Anterior cingulate cortex (tissue), 58 donors: ENCODE data around the gene COL18A1.
"Not testable (repeated sequence)": the region's sequence is repeated elsewhere in the genome, so short reads cannot be mapped to it uniquely, and the experiment has no call there.

ENCODE experiments used
- DNase-seq, 58 donors: peaks; one replicate each; lab custom pipeline; 2025; lab: John Stamatoyannopoulos, UW

COL18A1 gene

DNA sequence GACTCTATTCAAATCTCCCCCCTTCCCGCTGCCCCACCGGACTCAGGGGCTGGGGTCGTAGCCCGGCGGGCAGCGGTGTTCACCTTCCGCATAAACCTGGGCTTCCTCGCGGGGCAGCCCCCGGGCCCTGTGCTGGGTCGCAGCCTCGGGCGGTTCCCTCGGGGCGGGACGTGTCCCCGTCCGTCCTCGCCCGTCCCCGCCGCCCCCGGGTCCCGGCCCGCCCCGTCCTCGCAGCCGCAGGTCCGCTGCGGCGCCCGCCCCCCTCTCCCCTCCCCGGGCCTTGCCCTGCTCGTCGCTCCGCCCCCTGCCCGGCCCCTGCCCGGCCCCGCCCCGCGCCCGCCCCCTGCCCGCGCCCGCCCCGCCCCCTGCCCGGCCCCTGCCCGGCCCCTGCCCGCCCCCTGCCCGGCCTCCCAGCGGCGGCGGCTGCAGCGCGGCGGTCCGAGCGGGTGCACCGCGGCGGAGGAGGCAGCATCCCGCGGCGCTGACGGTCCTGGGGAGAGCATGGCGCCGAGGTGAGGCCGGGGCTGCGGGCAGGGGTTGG lies at the start of gene COL18A1:
COL18A1 (plus strand) TSS at position 436 of the 541 bp plus-strand sequence; CDS start at position 502, 66 bp downstream.
- peak in 3 of 58 donors; percentile 6 to 30 (median 28) for DNase-seq

DNA sequence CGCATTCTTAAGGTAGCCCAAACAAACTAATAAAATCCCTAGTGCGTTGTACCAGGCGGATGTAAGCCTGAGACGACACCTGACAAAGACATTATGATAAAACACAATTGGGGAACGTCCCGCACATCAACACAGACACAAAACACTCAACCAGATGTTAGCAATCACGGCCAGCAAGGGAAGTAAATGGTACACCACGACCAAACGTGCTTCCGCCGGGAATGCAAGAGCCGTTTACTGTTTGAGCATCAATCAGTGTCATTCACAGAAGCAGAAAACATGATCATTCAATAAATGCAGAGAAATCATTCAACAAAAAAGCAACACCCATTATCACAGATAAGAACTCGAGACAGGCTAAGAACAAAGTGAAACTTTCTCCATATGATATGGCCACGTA lies 49.4 kb upstream of the COL18A1 start:
- no peak for DNase-seq

DNA sequence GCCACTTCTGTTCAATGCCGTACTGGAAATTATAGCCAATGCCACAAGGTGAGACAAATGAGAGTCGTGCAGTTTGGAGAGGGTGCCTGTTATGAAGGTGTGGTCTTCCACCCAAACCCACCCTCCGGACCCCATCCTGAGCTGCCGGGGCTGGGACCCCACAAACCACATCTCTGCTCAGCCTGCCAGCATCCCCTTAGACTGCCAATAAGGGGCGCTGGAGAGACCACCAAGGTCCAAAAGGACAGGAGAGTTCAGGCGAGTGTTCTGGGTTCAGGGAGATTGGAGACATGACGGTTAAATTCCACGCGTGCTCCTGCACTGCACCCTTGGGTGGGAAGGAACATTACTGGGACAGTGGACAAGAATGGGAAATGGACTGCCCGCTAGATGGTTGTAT lies 48.7 kb upstream of the COL18A1 start:
- DNase-seq: no peak

DNA sequence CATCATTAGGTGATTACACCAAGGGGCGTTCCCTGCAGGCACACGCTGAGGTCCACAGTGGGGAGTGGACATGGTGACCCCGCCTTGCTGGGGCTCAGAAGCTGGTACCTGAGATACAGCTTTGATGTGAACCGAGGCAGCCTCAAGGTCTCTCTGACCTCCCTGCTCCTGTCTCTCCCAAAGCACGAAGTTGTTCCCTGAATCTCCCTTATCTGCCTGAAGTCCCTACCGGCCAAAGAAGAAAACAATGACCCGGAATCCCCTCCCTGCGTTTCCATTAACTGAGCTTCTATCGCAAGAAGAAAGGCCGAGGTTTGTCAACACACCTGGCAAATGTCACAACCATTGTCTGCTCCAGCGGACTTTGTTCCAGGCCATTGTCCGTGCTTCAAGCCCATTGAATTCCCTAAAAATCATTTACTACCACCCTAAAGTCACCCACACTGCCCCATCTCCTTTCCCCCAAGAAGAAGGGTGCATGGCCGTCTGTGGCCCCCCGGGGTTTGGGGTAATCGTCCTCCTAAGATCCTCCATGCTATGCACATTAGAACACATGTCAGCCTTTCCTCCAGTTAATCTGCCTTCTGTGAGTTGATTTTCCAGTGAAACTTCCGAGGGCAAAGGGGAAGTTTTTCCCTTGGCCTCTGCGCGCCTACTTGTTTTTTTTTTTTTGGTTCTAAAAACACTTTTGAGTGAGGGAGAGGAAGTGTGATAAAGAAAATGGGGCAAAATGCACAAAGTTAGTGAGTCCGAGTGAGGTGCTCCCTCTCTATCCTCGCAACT lies 48.1 kb upstream of the COL18A1 start:
- DNase-seq: no peak

DNA sequence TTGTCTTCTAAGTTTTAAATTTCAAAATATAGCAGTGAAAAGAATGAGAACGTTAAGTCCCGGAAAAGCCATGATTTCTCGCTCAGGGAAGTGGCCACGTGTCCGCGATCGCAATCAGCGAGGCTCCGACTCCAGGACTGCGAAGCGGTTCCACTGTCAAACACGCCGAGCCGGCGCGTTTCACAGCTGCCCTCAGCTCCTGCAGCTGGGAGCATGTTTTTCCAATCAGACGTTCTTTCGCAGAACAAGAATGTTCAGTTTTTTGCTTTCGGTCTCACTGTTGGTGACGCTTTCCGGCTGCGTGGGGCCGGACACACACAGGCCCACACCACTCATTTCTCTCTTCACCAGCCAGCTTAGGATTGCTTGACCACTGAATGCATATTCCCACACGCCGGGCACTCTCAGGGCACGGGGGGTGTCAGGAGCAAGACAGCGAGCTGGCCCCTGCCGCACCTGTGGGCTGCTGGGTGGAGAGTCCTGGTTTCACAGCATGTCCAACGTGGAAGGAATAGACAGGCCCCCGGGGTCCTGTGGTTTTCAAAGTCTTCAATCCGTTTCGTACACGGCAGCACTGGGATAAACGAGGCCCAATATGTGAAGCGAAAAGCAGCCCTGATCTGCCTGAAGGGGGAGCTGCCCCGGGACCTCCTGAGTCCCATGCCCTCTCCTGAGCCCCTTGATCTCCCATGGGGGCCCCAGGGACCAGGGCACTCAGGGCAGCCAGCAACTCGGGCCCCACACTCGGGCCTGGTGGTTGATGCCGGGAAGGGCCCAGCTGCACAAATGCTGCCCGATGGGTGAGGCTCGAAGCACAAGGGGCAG lies 47.3 kb upstream of the COL18A1 start:
- DNase-seq: no peak

DNA sequence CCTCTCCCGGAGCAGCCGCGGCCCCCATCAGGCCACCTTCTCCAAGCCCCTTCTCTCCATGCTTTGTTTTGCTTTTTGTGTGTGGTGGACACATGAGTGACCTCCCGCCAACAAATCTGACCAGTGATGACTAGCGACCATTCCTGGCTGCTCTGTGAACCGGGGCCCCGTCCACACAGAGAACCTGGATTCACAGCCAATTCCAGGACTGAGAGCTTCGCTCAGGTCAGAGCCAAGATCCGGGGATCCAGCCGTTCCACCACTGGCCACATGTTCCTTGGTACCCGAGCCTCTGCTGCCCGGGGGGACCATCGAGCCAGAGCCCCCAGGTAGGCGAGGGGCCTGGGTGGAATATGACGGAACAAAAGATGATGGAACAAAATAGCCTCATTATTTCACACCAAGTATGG lies 46.7 kb upstream of the COL18A1 start:
- DNase-seq: no peak

DNA sequence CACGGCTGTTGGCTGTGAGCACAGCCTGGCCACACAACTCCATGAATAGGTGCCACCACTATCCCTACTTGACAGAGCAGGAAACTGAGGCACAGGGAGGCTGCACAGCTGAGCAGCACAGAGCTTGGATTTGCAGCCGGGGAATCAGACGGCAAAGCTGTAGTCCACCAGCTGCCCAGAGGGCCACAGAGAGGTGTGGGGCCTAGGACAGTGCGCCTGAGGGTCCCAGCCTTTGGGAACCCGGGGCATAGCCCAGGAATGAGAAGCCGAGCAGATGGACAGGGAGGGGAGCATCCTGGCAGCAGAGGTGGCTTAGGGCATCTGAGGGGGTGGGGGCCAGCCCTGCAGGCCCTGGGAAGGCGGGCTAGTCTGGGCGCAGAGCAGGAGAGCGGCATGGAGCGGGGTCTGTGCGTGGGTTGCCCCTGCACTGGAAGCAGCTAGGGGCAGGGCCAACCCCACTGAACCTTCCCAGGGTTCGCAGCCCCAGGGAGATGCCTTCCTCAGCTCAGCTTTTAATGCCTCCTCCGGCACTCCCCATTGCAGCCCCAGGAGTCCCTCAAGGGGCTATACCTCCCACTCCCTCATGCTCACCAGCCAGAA lies 46.2 kb upstream of the COL18A1 start:
- DNase-seq: no peak

DNA sequence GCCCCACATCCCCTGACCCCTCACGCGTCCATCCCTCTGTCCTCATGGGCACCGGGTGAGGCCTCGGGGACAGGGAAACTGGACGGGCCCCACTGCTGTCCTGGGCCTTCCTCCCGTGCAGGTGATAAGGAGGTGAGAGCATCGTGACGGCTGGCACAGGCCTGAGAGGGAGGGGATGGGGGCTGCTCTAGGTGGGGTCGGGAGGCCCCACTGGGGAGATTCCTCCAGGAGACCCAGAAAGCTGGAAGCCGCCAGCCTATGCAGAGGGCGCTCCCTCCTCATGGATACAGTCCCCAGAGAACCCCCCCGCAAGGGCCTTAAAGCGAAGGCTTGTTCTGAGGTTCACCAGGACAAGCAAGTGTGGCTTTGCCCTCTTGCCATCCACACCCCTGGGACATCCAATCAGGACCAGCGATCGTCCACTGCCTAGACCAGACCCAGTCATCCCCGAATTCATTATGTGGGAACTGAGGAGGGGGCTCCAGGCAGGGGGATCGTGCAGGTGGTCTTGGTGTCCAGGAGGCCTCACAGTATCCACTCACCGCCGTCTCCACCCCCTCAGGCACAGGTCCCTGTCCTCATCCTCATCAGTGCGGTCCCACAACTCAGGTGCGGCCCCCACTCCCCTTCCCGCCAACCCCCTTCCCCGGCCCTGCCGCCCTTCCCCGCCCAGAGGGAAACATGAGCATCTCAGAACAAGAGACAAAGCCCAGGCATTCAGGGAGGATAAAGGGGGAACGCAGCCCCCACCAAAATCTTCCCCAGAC lies 45.3 kb upstream of the COL18A1 start:
- DNase-seq: peak in 6 of 58 donors; percentile 13 to 49 (median 24)

DNA sequence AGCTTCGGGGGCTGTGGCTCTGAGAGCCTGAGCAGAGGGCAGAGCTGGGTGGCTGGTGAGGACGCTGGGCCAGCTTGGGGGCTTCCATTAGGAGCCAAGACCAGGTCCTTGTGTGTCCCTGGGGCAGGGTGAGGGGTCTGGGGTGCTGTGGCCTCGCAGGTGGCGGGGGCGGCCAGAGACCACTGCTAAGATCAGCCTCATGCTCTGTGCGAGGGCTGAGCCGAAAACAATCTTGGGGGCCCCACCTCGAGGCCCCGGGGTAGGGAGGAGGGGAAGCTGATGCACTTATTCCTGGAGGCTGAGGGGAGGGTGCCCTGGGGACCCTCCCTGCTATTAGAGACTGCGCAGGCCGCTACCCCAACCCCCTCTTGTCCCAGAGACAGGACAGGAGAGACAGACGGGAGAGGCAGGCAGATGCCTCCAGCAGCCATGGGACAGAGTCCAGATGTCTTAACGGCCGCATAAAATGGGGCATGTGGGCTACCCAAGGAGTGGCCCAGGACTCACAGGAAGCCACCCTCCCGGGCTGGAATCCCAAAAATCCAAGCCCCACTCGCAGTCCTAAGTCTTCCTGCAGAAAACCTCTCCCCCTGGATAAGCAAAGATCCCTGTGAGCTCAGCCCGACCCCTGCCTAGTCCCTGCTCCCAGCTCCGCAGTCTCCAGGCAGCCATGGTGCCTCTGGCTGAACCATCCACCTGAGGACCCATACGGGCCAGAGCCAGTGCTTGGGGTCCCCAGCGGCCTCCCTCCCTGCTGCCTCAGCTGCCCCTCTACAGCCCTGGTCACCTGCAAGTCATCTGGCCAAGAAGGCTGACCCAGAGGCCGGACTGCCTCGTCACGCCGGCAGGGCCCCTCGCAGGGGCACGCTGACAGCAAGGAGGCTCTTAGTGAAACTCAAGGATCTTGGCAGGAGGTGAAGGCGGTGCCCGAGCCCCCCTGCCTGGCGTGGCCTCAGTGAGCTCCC lies 43.6 kb upstream of the COL18A1 start:
- no peak for DNase-seq

DNA sequence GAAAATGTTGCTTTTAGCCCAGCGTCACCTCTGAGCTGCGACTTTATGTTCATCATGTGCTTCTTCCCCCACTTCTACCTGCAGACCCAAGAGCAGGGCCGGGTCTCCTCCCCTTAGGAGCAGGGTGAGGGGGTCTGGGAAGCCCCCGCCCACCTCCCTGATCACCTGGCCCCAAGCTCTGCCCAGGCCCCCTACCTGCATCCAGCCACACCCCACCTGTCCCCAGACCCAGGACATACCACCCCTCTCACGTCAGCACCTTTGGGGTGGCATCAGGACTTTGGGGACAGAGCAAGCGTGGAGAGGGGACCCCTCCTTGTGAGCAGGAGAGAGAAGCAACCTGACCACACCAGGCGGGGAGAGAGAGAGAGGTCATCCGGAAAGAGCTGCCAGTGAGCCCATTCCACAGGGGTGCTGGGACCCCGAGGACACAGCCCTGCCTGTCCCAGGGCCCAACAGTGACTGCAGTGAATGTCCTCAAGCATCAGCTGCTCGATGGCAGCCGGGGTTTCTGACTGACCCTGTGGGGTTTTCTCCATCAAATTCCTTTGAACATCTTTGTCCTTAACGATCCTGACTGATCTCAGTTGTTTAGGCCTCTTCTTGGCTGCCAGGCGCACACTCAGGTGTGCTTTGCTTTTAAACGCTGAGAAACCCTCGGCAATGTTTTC lies 42.8 kb upstream of the COL18A1 start:
- no peak for DNase-seq

DNA sequence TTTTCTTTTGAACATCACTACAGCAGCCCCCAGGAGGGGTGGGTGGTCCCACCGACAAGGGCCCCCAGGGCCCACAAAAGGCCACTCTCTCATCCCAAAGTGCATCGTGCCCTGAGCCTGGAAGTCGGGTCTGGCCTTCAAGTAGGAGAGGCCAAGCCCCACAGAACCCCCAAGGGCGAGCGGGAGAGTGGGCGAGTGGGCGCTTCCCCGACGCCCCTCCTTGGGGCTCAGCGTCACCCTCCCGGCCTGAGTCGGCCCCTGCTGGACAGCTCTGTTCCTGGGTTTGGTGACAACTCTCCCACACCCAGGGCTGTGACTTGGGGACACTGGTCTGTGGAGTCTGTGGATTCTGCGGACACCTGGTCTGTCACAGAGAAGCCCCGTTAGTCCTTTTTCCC lies 42.2 kb upstream of the COL18A1 start:
- no peak for DNase-seq

DNA sequence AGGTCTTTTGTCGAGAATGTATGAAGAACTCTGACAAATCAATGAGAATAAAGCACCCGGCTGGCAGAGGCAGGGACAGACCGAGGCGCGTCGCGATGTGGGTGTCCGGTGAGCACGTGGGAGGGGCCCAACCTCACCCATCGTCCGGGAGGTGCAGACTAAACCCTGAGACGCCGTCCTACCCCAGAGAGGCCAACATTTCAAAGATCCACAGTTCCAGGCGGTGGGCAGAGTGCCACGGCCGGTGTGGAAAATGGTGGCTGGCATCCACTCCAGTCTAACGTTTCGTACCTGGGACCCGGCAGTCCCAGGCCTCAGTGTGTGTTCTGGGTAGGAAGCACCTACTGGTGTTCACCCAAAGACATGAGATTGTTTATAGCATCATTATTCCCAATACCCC lies 41.7 kb upstream of the COL18A1 start:
- DNase-seq: not testable (repeated sequence)

DNA sequence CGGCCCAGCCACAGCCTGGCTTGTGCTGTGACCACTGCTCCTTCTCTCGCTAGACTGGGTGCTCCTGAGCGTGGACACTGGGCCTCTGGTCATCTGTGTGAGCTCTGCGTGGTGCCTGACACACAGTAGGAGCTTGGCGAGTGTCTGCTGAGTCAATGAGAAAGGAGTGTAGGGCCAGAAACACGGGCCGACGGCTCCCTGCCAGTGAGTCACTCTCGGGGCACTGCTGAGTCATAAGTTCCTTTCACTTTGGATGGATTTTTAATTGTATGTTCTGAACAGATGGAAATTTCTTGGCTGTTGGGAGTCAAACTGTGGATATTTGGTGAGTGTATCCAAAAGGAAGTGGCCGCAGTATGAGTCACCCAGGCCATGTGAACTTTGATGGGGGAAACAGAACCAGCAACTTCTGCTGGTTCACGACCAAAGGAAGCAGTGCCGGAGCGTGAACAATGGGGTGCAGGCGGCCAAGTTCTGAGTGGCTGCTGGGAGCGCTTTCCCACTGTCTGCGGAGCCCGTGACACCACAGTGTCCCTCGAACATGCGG lies 41.0 kb upstream of the COL18A1 start:
- DNase-seq: peak in 40 of 58 donors; percentile 9 to 87 (median 41)

DNA sequence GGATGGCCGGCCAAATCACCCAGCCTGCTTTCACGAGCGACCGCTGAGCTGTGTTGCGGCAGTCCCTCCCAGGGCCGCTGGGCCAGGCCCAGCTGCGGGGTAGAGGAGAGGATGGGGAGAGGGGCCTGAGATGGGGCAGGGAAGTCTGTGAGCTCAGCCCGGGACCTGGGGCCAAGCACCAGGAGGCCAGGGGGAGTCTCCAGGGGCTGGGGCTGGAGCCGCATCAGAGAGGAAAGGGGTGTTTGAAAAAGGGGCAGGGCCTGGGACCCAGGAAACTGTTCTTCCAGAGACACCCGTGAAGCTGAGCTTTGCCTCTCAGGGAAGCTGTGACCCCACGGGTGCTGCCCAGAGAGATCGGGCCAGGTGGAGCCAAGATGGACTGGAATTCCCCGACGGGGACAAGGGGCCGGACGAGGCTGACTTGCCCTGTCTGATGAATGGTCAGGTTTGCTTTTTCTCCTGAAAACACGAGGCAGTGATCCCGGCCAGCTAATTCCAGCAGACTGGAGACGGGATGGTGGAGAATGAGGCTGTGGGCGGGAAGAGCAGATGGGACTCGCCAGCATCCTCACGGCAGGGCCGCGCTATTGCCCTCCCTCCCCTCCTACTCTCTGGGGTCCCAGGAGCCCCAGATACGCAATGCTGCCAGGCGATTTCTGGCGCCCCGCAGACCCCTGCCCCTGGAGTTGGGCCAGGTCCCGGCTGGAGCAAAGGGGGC lies 40.3 kb upstream of the COL18A1 start:
- DNase-seq: peak in 1 of 58 donors; percentile 6

DNA sequence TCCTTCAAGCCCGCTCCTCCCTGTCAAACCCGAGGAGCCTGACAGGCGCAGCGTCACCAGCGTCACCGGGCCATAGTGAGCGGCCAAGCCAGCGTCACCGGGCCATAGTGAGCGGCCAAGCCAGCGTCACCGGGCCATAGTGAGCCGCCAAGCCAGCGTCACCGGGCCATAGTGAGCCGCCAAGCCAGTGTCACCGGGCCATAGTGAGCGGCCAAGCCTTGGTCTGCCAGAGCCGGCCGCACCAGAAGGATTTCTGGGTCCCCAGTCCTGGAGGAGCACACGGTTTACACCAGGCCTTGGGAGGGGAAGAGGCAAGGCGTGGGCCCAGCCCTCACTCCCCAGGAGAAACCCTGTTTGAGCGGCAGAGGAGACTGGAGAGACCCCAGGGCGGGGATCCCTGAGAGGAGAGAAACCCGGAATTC lies 39.8 kb upstream of the COL18A1 start:
- no peak for DNase-seq

DNA sequence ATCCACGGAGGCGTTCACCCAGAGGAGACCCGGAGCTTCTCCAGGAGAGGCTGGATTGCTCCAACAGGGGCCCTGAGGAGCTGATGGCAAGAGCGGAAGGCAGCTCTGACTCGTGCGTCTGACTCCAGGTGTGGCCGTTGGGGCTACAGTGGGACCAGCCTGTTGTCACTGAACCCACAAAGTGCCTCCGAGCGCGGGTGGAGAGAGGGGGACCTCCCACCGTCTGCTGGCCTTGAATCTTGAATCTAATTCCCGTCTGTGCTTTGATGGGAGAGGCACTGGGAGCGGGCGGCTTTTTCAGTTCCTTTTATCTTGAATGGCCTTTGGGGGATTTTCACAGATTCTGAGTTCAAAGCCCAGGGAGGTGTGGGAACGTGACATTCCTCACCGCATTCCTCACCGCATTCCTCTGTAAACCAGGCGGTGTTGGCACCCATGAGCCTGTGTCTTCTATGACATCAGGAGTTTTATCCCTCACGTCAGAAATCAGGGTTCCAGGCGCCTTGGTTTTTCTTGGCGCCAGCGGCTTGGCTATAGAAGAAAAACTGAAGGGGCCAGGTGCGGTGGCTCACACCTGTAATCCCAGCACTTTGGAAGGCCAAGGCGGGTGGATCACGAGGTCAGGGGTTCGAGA lies 39.2 kb upstream of the COL18A1 start:
- no peak for DNase-seq

DNA sequence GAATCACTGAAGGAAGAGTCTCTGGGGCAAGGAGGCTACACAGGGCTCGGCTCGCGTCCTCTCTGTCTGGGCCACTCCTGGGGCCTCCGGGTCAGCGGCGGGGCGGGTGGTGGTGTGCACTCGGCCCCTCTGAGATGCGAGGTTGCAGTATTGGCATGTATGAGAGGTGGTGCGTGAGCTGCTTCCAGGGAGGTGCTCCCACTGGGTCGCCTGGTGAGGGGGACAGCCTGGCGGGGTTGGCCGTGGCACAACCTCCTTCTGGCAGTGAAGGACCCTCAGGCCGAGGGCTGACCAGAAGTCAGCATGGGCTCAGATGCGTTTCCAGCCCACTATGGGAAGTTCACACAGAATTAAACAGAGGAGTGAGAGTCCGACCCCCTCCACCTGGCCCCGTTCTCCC lies 38.5 kb upstream of the COL18A1 start:
- no peak for DNase-seq
